ENCODE results near the gene PMVK. TPM values are rescaled to one million over a fixed set of nuclear protein-coding genes. Genes with fewer than 3 reads are reported as not detected.

PMVK gene
- total and polyA plus RNA-seq, 2 of the 4 experiments (the other 2 are of a cell fraction) = 9.0 to 28.1 TPM

- TF ChIP-seq CTCF (conservative IDR thresholded peaks at IDR 0.05; ENCODE audit: low read depth, low read length) = no peak
Observed at GRCh38 chr1:154940213-154940560, 3.7 kb upstream of the PMVK start (continued).

- H4K5ac ChIP-seq (ENCODE audit: low read depth, low read length) = no peak overlapping the region
- no peak overlapping the region for H3K23ac ChIP-seq (ENCODE audit: low read depth, low read length)
- peaks cover 0 to 14% of the 10 kb centered on the region in 2 experiments; a peak in 2 of 4 replicates for H3K79me1 ChIP-seq (ENCODE audit: low read depth in 1 of 2, low read length in 2 of 2)
- ATAC-seq (ENCODE audit: low read depth) = no peak
- intact Hi-C loops (cut with micrococcal nuclease) (no loop called here), dilution Hi-C loops (cut with HindIII; ENCODE audit: low sequenced_read_pairs, unreplicated experiment) (no loop called here), in situ Hi-C loops (cut with MboI; ENCODE audit: low sequenced_read_pairs) (no loop called here)
- H3K36me3 ChIP-seq (ENCODE audit: control insufficient read depth, insufficient read depth, low read length) = no peaks in the 10 kb centered on the region
- no peak overlapping the region for H2AFZ ChIP-seq (replicated peaks; ENCODE audit: low read length, poor library complexity)
- H3K27me3 ChIP-seq (ENCODE audit: control insufficient read depth, insufficient read depth, low read length) = no peaks in the 10 kb centered on the region
- H3K4ac ChIP-seq (ENCODE audit: low read depth, low read length) = no peak overlapping the region
- H3K27ac ChIP-seq (ENCODE audit: insufficient read depth, low read length) = no peak overlapping the region
- no peaks in the 10 kb centered on the region for H3K9me3 ChIP-seq (ENCODE audit: control insufficient read depth, insufficient read depth, low read length)
- BruUV-seq (replicated peaks) = no TSS peak
- H2AK9ac ChIP-seq (replicated peaks; ENCODE audit: low read depth, low read length, poor library complexity) = peak overlapping the region; percentile 37
- 85% methylated on average over 7 of the region's 7 CpGs; no CpG with 5 or more reads in 1 of the 2 experiments for WGBS, 2 experiments (ENCODE audit: extremely low coverage in 2 of 2, insufficient read length in 1 of 2)
- no peaks in the 10 kb centered on the region for H4K20me1 ChIP-seq (ENCODE audit: insufficient read depth, low read length)
- no peak overlapping the region for H4K8ac ChIP-seq (ENCODE audit: low read depth in 2 of 2, low read length in 2 of 2)
- H3K4me2 ChIP-seq (ENCODE audit: low read depth, low read length) = no peak overlapping the region
- no peak overlapping the region for H2AK5ac ChIP-seq (ENCODE audit: low read depth, low read length)
- ChIA-PET POLR2A (ENCODE audit: unreplicated experiment) (no interaction called here), CTCF (no interaction called here)
- H3K56ac ChIP-seq (ENCODE audit: extremely low read depth, insufficient read depth, low read length) = no peak overlapping the region
- H2BK120ac ChIP-seq (ENCODE audit: low read depth, low read length) = no peak overlapping the region
- no peak overlapping the region for H3K4me3 ChIP-seq (ENCODE audit: insufficient read depth, low read depth, low read length)
- H3K9ac ChIP-seq (ENCODE audit: low read depth, low read length) = no peak overlapping the region
- H2BK15ac ChIP-seq (ENCODE audit: low read depth, low read length) = no peak overlapping the region
- H3K4me1 ChIP-seq (ENCODE audit: control insufficient read depth, insufficient read depth, low read length) = peaks cover 2% of the 10 kb centered on the region
- H3K14ac ChIP-seq (replicated peaks; ENCODE audit: low read depth, low read length) = no peak overlapping the region
- no peak overlapping the region for H2BK5ac ChIP-seq (ENCODE audit: low read depth, low read length, poor library complexity, severe bottlenecking)
- H2BK20ac ChIP-seq (ENCODE audit: low read depth, low read length) = no peak overlapping the region
- H3K9me1 ChIP-seq (ENCODE audit: insufficient read depth, low read length) = peaks cover 11% of the 10 kb centered on the region; the same call in 1 of the 2 replicates
- DNase-seq = no peak
- no peak overlapping the region for H4K91ac ChIP-seq (ENCODE audit: insufficient read depth, low read depth, low read length)
- no peak overlapping the region for H3K18ac ChIP-seq (ENCODE audit: low read depth, low read length)
- TF ChIP-seq CEBPB (IDR thresholded peaks at IDR 0.05; ENCODE audit: low read depth, low read length) = no peak
- TF ChIP-seq MAZ (IDR thresholded peaks at IDR 0.05; ENCODE audit: borderline replicate concordance, low read depth, low read length) = no peak
- TF ChIP-seq BHLHE40 (IDR thresholded peaks at IDR 0.05; ENCODE audit: low read depth, low read length) = no peak
- TF ChIP-seq MXI1 (IDR thresholded peaks at IDR 0.05; ENCODE audit: borderline replicate concordance, low read depth, low read length) = no peak
- no peak for TF ChIP-seq NFE2L2 (IDR thresholded peaks at IDR 0.05; ENCODE audit: low read depth, low read length)
- no peak for TF ChIP-seq RCOR1 (IDR thresholded peaks at IDR 0.05; ENCODE audit: insufficient replicate concordance, low read length)
- TF ChIP-seq SMC3 (IDR thresholded peaks at IDR 0.05; ENCODE audit: low read depth, low read length) = no peak
- TF ChIP-seq POLR2A (IDR thresholded peaks at IDR 0.05; ENCODE audit: low read depth, low read length) = no peak
- TF ChIP-seq MAFK (IDR thresholded peaks at IDR 0.05; ENCODE audit: low read depth, low read length) = no peak
- TF ChIP-seq FOS (IDR thresholded peaks at IDR 0.05; ENCODE audit: low read depth, low read length) = no peak
- no peak for TF ChIP-seq RFX5 (IDR thresholded peaks at IDR 0.05; ENCODE audit: low read depth, low read length)
- TF ChIP-seq RAD21 (IDR thresholded peaks at IDR 0.05; ENCODE audit: low read length) = no peak
- no peak for TF ChIP-seq CTCF (conservative IDR thresholded peaks at IDR 0.05; ENCODE audit: low read depth, low read length)
Observed at GRCh38 chr1:154938604-154939399, 2.3 kb upstream of the PMVK start.

Data from IMR-90 (cell line).